D721Med (cell line): ENCODE data around the gene NPC1.

Experiments used
- DNase-seq: peaks from one replicate; pipeline ENCODE4 v3.0.0; 2011; ENCODE audit warnings: low spot score; ENCODE audit not compliant: insufficient read length
- FAIRE-seq: peaks from 2 replicates; lab custom pipeline; 2011; peaks lifted over from hg19 to GRCh38; lab: Jason Lieb, UNC
- TF ChIP-seq, protein P1 (sequence below): IDR thresholded peaks from 2 replicates; pipeline ENCODE4 v1.5.1; 2012; ENCODE audit warnings: mild to moderate bottlenecking, control low read depth; ENCODE audit not compliant: insufficient read depth; ENCODE audit errors: missing control alignments

The NPC1 gene

DNA sequence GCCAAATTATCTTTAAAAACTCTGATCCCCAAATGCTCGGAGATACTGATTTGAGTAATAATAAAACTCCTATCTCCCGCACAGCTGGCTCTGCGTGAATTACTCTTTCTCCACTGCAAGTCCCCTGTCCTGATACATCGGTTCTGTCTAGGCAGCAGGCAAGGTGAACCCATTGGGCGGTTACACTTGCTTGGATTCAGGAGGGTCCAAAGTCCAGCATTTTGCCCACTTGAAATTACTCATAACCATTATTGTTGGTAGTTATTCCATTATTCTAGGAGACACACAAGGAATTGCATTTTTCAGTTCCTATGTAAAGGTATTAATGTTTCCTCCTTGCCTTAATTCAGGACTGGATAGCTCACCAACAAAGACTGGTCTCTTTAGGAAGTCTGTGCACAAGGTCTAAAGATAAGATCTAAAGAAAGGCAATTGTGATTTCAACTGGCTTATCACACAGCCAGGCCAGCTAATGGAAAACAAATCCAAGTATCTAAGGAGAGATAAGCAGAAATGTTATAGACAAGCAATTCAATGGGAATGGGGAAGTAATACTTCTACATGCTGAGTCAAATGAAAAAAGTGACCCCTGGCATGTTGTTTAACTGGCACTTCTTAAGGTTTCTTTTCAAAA, 23.2 kb upstream of the NPC1 start:
- no peak for FAIRE-seq
- TF ChIP-seq, protein P1, sequence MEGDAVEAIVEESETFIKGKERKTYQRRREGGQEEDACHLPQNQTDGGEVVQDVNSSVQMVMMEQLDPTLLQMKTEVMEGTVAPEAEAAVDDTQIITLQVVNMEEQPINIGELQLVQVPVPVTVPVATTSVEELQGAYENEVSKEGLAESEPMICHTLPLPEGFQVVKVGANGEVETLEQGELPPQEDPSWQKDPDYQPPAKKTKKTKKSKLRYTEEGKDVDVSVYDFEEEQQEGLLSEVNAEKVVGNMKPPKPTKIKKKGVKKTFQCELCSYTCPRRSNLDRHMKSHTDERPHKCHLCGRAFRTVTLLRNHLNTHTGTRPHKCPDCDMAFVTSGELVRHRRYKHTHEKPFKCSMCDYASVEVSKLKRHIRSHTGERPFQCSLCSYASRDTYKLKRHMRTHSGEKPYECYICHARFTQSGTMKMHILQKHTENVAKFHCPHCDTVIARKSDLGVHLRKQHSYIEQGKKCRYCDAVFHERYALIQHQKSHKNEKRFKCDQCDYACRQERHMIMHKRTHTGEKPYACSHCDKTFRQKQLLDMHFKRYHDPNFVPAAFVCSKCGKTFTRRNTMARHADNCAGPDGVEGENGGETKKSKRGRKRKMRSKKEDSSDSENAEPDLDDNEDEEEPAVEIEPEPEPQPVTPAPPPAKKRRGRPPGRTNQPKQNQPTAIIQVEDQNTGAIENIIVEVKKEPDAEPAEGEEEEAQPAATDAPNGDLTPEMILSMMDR = no peak
- DNase-seq = no peak

DNA sequence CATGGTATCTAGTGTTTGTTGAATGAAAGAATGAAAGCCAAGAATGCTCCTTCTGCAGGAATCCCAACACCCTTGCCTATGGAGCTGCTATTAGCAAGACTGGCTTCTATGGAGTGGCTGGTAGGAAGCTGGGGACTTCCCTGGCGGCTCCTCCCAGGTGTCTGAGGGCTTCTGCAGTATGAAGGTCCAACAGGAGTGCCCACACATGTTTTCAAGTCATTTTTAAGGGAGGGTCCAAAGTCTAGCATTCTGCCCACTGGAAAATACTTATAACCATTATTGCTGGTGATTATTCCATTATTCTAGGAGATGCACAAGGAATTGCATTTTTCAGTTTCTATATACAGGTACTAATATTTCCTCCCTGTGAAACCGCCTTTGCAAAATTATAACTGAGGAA, 21.9 kb upstream of the NPC1 start:
- DNase-seq = no peak
- TF ChIP-seq, protein P1 = no peak
- no peak for FAIRE-seq

DNA sequence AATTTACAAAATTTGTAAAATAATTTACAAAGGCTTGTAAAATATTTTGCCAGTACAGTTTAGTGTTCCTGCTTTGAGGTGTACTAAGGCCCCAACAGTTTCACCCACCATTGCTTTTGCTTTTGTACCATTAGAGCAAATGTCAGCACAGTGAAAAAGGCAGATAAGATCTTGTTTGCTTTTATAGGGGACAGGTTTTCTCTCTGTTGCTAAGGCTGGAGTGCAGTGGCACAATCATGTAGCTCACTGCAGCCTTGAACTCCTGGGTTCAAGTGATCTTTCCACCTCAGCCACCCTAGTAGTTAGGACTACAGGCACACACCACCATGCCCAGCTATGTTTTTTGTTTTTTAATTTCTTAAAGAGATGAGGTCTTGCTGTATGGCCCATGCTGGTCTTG, 19.6 kb upstream of the NPC1 start:
- DNase-seq (no peak), FAIRE-seq (no peak)
- TF ChIP-seq, protein P1 = no peak

DNA sequence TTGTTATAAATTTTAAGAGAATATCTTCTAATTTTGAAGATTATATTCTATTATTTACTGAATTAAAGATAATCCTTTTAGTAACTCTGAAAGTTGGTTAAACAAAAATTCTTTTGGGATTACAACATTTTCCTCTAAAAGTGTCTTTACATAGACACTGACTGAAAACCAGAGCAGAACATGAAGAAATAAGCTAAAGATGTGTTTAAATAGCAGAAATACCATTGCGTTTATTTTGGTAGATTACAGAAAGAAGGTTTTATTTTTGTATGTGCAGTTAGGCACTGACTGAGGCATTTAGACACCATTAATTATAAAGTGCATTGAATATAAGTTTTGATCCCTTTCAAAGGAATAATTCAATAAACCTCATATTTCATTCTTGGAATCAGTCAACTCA, 13.5 kb upstream of the NPC1 start:
- TF ChIP-seq, protein P1 = no peak
- FAIRE-seq (no peak), DNase-seq (no peak)

DNA sequence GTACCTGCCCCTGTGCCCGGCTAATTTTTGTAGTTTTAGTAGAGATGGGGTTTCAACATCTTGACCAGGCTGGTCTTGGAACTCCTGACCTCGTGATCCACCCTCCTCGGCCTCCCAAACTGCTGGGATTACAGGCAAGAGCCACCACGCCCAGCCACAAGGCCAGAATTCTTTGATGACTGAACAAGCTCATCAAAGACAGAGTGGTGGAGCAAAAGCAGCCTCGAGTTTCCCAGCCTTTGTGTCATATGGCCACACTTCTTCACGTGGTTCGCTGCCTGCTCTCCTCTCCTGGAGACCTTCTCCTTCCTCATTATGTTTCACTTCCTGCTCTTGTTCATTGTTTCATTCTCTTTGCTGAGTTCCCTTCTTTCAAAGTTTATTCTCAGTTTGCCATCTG, 9.9 kb upstream of the NPC1 start:
- DNase-seq = no peak
- no peak for FAIRE-seq
- TF ChIP-seq, protein P1 = no peak

DNA sequence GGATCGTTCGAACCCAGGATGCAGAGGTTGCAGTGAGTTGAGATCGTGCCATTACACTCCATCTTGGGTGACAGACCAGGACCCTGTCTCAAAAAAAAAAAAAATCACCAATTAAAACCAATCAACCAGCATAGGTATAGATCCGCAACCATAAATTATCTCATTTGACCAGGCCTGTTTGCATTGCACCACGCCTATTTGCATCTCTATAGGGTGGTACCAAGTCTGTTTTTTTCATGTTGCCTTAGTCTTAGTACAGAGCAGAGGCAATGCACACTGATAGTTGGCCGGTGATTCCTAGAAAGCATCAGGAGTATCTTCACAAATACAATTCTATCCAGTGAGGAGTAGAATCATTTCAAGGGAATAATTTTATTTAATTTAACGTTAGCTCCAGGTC, 9.3 kb upstream of the NPC1 start:
- DNase-seq (no peak), FAIRE-seq (no peak)
- TF ChIP-seq, protein P1 = no peak

DNA sequence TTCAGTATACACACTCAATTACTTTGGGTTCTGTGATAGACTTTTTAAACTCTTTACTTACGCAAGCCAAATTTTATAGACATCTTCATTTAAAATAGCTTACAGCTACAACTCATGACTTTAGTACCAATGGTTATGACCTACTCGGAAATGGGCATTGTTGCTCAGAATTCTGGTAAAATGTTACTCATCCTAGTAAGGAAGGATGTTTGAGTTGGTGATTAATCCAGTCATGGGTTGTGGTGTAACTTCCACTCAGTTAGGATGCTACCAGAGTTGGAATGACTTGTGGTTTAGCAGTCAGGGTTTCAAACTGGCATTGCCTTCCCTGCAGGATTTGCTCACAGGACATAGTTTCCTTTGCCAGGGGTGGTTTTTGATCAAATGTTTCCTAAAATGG, 7.4 kb upstream of the NPC1 start:
- FAIRE-seq = no peak
- TF ChIP-seq, protein P1 = no peak
- no peak for DNase-seq
